GM12892 (cell line): ENCODE measurements around the gene OR13C3.
"Not testable (repeated sequence)": the region's sequence is repeated elsewhere in the genome, so short reads cannot be mapped to it uniquely, and the experiment has no call there.

ENCODE experiments used
- DNase-seq: peaks from one replicate; pipeline ENCODE4 v3.0.0; 2011; ENCODE audit not compliant: insufficient read length
- FAIRE-seq: peaks from 2 replicates; lab custom pipeline; 2011; peaks lifted over from hg19 to GRCh38; lab: Jason Lieb, UNC
- POLR2A ChIP-seq: IDR thresholded peaks from 2 replicates; pipeline ENCODE4 v1.6.1; 2011; ENCODE audit warnings: low read depth, low read length, control low read depth
- POLR2AphosphoS5 ChIP-seq: IDR thresholded peaks from 2 replicates; pipeline ENCODE4 v1.6.1; 2011; ENCODE audit warnings: low read depth, low read length, control low read depth
- TAF1 ChIP-seq: IDR thresholded peaks from 2 replicates; pipeline ENCODE4 v1.6.1; 2011; ENCODE audit warnings: low read depth, mild to moderate bottlenecking, control low read depth, low read length, borderline replicate concordance

Gene OR13C3

DNA sequence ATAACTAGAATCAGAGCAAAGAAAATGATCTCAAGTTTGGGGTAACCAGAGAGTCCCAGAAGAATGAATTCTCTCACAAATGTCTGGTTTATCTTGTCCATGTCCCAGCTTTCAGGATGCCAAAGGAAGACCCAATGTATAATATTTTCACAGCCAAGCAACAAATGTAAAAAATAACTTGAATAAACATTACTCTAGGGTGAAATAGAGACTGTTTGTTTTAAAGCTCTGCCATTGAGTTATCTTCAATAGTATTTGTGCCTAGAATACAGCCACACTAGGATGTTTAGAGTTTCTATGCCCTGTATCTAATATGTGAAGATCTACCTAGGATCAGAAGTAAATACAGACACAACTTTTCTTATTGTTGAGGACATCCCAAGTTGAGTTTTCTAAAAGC is 9.5 kb downstream of the OR13C3 start, which contains the start of gene OR13C4:
Gene OR13C4 (minus strand): TSS at position 101 of the 400 bp plus-strand sequence. CDS start 0 bp downstream, at position 101.
- no peak for TF ChIP-seq TAF1
- no peak for FAIRE-seq
- DNase-seq, result no peak

DNA sequence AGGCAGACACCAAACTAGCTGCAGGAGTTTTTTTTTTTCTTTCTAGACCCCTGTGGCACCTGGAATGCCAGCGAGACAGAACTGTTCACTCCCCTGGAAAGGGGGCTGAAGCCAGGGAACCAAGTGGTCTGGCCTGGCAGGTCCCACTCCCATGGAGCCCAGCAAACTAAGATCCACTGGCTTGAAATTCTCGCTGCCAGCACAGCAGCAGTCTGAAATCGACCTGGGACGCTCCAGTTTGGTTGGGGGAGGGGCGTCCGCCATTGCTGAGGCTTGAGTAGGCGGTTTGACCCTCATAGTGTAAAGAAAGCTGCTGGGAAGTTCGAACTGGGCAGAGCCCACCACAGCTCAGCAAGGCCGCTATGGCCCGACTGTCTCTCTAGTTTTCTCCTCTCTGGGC is 16.4 kb downstream of the OR13C3 start:
- DNase-seq, FAIRE-seq: not testable (repeated sequence)

DNA sequence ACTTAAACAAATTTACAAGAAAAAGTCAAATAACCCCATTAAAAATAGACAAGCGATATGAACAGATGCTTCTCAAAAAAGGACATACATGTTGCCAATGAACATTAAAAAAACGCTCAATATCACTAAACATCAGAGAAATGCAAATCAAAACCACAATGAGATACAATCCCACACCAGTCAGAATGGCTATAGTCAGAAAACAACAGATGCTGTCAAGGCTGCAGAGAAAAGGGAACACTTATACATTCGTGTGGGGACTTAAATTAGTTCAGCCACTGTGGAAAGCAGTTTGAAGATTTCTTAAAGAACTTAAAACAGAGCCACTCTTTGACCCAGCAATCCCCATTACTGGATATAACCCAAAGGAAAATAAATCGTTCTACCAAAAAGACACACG is 21.8 kb downstream of the OR13C3 start:
- TF ChIP-seq POLR2A (no peak), TAF1 (no peak), POLR2AphosphoS5 (no peak)
- FAIRE-seq, result no peak

DNA sequence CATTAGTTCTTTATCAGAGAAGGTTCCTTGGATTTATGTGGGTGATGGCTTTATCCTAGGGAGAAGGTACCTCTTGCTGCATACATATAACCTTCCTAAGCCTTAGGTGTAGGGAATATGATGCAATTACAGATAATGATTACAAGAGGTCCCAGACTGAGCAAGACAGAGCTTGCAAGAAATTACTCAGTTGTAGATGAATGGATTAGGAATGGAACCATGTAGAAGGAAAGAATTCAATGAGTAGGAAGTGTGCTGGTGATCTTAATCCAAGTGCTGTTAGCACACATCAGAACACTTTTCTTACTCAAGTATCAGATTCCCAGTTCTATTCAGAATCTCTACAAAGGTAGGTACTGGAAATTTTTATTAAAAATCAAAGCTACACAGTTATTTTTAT is 30.1 kb downstream of the OR13C3 start:
- DNase-seq (no peak), FAIRE-seq (no peak)
- no peak for TF ChIP-seq TAF1
- TF ChIP-seq POLR2AphosphoS5, result no peak
- no peak for TF ChIP-seq POLR2A

More for the DNA sequence above, 21.8 kb downstream of the OR13C3 start:
- DNase-seq, result no peak

DNA sequence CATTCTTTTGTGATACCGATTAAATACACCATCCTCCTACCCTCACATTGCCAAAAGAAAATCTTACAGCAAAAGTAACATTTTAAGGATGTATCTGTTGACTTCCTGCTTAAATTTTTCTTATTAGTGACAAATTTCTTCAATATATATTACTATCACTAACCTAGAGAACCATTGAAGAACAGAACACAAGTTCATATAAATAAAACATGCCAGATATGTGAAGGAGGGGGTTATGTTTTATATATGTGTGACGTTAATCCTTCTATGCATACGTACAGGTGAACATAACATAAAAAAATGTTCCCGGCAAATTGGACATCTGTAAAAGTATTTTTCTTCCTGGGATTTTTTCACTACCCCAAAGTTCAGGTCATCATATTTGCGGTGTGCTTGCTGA is 32.7 kb downstream of the OR13C3 start, which contains the start of gene OR13F1:
Gene OR13F1 (plus strand): TSS at position 301 of the 400 bp plus-strand sequence. CDS start 0 bp downstream, at position 301.
- DNase-seq (no peak), FAIRE-seq (no peak)
- TF ChIP-seq POLR2AphosphoS5, result no peak
- no peak for TF ChIP-seq POLR2A

DNA sequence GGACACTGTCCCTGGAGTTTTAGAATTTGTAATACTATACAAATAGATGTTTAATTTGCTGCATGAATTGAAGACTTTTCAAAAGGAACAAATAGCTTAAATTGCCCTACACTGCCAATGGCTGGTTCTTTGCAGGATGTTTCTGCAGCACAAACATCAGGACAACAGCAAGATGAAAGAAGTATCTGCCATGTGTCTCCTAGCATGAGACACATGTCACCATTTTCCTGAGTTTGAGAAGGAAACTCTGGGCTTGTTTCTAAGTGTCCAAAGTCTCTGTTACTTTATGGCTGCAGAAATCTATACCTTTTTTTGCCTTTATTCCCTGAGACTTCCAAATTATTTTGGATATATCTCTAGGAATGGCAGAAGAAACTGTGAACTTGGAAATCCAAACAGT is 33.2 kb downstream of the OR13C3 start:
- FAIRE-seq, result no peak
- no peak for DNase-seq
- TF ChIP-seq TAF1, result no peak
- TF ChIP-seq POLR2A, result no peak
- no peak for TF ChIP-seq POLR2AphosphoS5

DNA sequence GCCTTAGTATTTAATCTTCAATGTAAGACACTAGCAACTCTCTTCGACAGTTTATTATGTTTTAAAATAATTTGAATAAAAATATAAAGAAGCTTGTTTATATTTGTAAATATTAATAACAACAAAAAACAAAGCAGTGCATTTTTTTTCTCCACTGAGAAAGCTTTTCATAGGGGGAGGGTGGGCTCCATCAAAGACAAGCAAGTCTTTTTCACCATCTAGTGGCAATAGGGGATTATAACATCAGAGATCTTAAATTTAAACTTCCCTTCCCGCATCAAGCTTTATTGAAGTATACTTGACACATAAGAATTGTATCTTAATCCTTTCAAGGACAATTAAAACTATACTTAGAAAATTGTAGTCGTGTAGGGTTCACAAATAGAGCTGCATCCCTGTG is 41.8 kb downstream of the OR13C3 start:
- FAIRE-seq, result no peak
- TF ChIP-seq POLR2A (no peak), POLR2AphosphoS5 (no peak), TAF1 (no peak)
- DNase-seq, result no peak
